Brain microvascular endothelial cell (primary cell): ENCODE results near the gene GAB1.

Experiments
- DNase-seq: peaks from one replicate; pipeline ENCODE4 v3.0.0-alpha.2; 2020
- H3K27ac ChIP-seq: fragments of 250-450 bp; sonication (Bioruptor Pico); 2 replicates; pipeline ENCODE4 v1.5.1; 2020; ENCODE audit warnings: mild to moderate bottlenecking, moderate library complexity
- H3K27me3 ChIP-seq: fragments of 250-450 bp; sonication (Bioruptor Pico); replicated peaks from 2 replicates; pipeline ENCODE4 v1.5.1; 2020; ENCODE audit warnings: mild to moderate bottlenecking
- H3K36me3 ChIP-seq: fragments of 250-450 bp; sonication (Bioruptor Pico); replicated peaks from 2 replicates; pipeline ENCODE4 v1.5.1; 2020; ENCODE audit warnings: mild to moderate bottlenecking
- H3K4me3 ChIP-seq: 2 replicates; pipeline ENCODE4 v1.5.1; 2011; ENCODE audit warnings: low read depth, mild to moderate bottlenecking, control low read depth, low read length, moderate library complexity
- in situ Hi-C: cut with HindIII; loops from 2 replicates; pipeline ENCODE4 v1.10.0; 2017; ENCODE audit warnings: low sequenced_read_pairs, low pct_ligation_motif_present
- TF ChIP-seq, protein P1 (sequence below): IDR thresholded peaks from 2 replicates; pipeline ENCODE4 v1.5.1; 2011; ENCODE audit warnings: low read depth, mild to moderate bottlenecking, moderate library complexity, low read length, control low read depth, inconsistent platforms; ENCODE audit errors: missing control alignments

The GAB1 gene

DNA sequence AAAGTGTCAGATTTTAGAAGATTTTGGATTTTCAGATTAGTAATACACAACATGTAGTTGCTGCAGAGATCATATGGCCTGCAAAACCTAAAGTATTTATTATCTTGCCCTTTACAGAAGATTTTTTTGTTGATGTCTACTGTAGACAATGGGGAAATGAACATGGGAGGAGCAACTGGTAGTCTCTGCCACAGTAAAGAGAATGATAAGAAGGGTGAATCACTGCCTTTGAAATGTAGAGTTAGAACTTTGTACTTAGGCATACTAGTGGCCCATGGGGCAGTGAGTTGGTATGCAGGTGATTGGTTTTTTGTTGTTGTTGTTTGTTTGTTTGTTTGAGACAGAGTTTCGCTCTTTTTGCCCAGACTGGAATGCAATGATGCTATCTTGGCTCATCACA, 50.1 kb downstream of the GAB1 start:
- Histone ChIP-seq H3K27ac (no peak overlapping the region), H3K27me3 (no peaks in the 10 kb centered on the region), H3K4me3 (no peak overlapping the region), H3K36me3 (no peaks in the 10 kb centered on the region)
- TF ChIP-seq, protein P1, sequence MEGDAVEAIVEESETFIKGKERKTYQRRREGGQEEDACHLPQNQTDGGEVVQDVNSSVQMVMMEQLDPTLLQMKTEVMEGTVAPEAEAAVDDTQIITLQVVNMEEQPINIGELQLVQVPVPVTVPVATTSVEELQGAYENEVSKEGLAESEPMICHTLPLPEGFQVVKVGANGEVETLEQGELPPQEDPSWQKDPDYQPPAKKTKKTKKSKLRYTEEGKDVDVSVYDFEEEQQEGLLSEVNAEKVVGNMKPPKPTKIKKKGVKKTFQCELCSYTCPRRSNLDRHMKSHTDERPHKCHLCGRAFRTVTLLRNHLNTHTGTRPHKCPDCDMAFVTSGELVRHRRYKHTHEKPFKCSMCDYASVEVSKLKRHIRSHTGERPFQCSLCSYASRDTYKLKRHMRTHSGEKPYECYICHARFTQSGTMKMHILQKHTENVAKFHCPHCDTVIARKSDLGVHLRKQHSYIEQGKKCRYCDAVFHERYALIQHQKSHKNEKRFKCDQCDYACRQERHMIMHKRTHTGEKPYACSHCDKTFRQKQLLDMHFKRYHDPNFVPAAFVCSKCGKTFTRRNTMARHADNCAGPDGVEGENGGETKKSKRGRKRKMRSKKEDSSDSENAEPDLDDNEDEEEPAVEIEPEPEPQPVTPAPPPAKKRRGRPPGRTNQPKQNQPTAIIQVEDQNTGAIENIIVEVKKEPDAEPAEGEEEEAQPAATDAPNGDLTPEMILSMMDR = no peak
- in situ Hi-C loops = no loop called here
- DNase-seq = peak; percentile 18

- Histone ChIP-seq H3K36me3 (no peaks in the 10 kb centered on the region), H3K4me3 (no peak overlapping the region), H3K27me3 (no peaks in the 10 kb centered on the region), H3K27ac (no peak overlapping the region)
- in situ Hi-C loops = no loop called here
- TF ChIP-seq, protein P1 = no peak
- no peak for DNase-seq
Measured at GRCh38 chr4:143389579-143390195, 53.0 kb downstream of the GAB1 start.

GRCh38 chr4:143390764-143391163, 54.1 kb downstream of the GAB1 start:
- in situ Hi-C loops = no loop called here
- no peaks in the 10 kb centered on the region for H3K27me3 ChIP-seq
- no peaks in the 10 kb centered on the region for H3K36me3 ChIP-seq
- no peak overlapping the region for H3K27ac ChIP-seq
- no peak for DNase-seq
- TF ChIP-seq, protein P1 = no peak
- H3K4me3 ChIP-seq = no peak overlapping the region

DNA sequence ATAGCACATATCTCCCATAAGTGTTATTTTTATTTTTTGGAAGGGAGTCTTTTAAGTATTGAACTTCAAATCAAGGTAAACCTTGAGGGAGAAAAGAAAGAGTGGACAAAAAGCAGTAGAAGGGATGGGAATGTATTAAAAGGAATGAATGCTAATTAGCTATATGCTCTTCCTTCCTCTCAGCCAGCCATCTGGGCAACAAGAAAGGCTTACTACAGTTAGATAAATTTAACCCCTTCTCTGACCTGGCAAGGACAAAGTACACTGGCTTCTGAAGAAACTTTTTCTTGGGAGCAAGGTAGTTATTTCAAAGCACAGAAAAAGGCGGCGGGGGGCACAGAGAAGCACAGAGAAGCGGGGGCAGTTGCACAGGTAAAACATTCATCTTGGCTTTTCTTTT, 54.6 kb downstream of the GAB1 start:
- TF ChIP-seq, protein P1 = no peak
- Histone ChIP-seq H3K27me3 (no peaks in the 10 kb centered on the region), H3K27ac (no peak overlapping the region), H3K36me3 (no peaks in the 10 kb centered on the region), H3K4me3 (no peak overlapping the region)
- no peak for DNase-seq
- in situ Hi-C loops = no loop called here

DNA sequence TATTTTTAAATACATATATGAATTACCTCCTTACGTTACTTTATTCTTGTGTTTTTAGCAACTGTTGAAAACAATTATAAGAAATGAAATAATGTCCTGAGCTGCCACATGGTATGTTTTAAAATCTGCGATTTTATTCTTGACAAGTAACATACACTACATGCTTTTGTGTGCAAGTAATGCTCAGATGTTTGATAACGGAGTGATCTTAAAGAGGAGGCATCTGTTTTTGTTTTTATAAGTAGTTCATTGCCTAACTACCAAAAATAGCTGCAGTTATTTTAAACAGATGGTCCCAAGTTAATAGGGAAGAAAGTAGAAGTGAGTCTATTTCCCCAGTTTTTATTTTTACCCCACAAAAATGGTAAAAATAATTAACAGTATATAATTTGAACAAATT, 55.2 kb downstream of the GAB1 start:
- in situ Hi-C loops = no loop called here
- H3K27me3 ChIP-seq = no peaks in the 10 kb centered on the region
- no peaks in the 10 kb centered on the region for H3K36me3 ChIP-seq
- peak; percentile 18 for DNase-seq
- H3K4me3 ChIP-seq = no peak overlapping the region
- no peak overlapping the region for H3K27ac ChIP-seq
- TF ChIP-seq, protein P1 = no peak

GRCh38 chr4:143393195-143393594, 56.5 kb downstream of the GAB1 start:
- no peaks in the 10 kb centered on the region for H3K27me3 ChIP-seq
- H3K4me3 ChIP-seq = no peak overlapping the region
- H3K36me3 ChIP-seq = no peaks in the 10 kb centered on the region
- TF ChIP-seq, protein P1 = no peak
- H3K27ac ChIP-seq = no peak overlapping the region
- in situ Hi-C loops = no loop called here
- DNase-seq = no peak
